ENCODE results near the gene SYCP3.

DNA sequence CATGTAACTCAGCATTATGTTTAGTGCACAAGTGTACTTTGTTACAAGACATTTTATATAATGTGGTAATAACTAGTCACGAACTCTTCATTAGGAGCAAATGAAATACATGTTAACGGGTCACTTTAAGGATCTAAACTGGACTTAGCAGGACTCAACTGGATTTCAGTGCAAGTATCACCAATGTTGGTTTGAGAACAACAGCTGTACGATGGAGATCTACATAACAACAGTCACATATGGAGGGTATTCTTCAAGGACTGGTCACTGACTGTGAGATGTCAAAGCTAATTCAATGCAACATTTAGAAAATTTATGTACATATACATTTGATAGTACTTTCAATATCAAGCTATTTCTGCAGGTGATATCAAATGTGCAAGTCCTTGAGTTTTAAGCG is 22.5 kb upstream of the SYCP3 start:
- TF ChIP-seq CTCF (IDR thresholded peaks at IDR 0.05; ENCODE audit: low read depth, low read length, poor library complexity, severe bottlenecking) (no peak), EZH2phosphoT487 (IDR thresholded peaks at IDR 0.05; ENCODE audit: borderline replicate concordance, low read length) (no peak)
